ENCODE measurements around the gene RNF114. TPM values are rescaled to one million over a fixed set of nuclear protein-coding genes. Genes with fewer than 3 reads are reported as not detected.

Gene RNF114
- total RNA-seq, 4 donors from 2014 or later = 65.2 to 142 (median 78.1) TPM

DNA sequence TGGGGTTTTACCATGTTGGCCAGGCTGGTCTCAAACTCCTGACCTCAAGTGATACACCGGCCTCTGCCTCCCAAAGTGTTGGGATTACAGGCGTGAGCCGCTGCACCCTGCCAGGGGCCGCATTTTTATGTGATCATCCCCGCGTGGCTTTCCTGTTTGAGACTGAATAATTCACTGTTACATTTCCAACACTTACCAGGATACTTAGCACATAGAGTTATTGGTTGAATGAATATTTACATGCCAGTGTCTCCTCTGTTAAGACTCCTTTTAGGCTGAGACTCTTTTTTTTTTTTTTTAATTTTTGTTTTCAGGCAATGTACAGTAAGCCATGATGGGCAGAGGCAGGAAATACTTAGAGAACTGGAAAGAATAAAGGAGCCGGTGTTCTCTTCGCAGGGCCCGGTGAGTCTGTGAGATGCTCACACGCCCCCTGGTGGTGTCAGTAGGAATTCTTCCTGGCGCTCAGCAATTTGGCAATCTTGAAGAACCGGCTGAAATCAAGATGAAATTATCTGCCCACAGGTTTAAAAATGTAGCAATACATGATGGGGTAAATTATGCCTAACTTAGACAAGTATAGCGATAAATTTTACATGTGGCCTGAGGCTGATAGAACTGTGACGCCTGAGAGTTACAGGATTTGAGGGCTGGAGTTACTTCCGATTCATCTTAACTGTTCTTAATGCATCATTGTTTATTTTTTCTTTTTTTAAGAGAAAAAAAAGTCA, 7.6 kb upstream of the RNF114 start:
- peak; percentile 97 for DNase-seq (ENCODE audit: extremely low spot score)
- Histone ChIP-seq H3K27ac (replicated peaks in 1 of 4) (peak overlapping the region; percentile 51 to 71 (median 54)), H3K36me3 (no peaks in the 10 kb centered on the region), H3K27me3 (no peaks in the 10 kb centered on the region), H3K4me3 (peak overlapping the region in 1 of 4 donors; percentile 8), H3K4me1 (peaks cover 4 to 13% (median 11%) of the 10 kb centered on the region in 4 donors), H3K9me3 (no peaks in the 10 kb centered on the region)
- peak; percentile 89 to 96 (median 92) for TF ChIP-seq CTCF (IDR thresholded peaks at IDR 0.05)
- no peak for TF ChIP-seq EP300 (IDR thresholded peaks at IDR 0.05)
- no peak for TF ChIP-seq POLR2A (IDR thresholded peaks at IDR 0.05; ENCODE audit: low read depth)
- intact Hi-C loops (cut with DNase I) = no loop called here
- WGBS = 6% methylated on average over 15 of the region's 15 CpGs

DNA sequence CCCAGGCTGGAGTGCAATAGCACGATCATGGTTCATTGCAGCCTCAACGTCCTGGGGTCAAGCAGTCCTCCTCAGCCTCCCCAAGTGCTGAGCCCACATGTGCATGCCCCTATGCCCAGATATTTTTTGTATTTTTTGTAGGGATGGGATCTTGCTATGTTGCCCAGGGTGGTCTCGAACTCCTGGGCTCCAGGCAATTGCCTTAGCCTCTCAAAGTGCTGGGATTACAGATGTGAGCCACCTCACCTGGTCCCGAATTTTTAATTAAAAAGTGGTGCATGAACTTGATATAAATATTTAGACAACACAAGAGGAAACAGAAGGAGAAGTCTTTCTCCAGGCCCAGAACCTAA, 7.1 kb upstream of the RNF114 start:
- no peak for DNase-seq (ENCODE audit: extremely low spot score)
- Histone ChIP-seq H3K27ac (replicated peaks in 1 of 4) (peak overlapping the region in 3 of 4 donors; percentile 51 to 71 (median 53)), H3K4me3 (peak overlapping the region in 1 of 4 donors; percentile 8), H3K27me3 (no peaks in the 10 kb centered on the region), H3K4me1 (peaks cover 4 to 13% (median 11%) of the 10 kb centered on the region in 4 donors), H3K9me3 (no peaks in the 10 kb centered on the region), H3K36me3 (no peaks in the 10 kb centered on the region)
- intact Hi-C loops (cut with DNase I) = no loop called here
- TF ChIP-seq CTCF (IDR thresholded peaks at IDR 0.05) (no peak), POLR2A (IDR thresholded peaks at IDR 0.05; ENCODE audit: low read depth) (no peak), EP300 (IDR thresholded peaks at IDR 0.05) (no peak), POLR2AphosphoS5 (IDR thresholded peaks at IDR 0.05) (no peak)
- WGBS = 36% methylated on average over 4 of the region's 4 CpGs

GRCh38 chr20:49935746-49936152, 448 bp upstream of the RNF114 start:
- Histone ChIP-seq H3K4me3 (peak overlapping the region; percentile 71 to 99 (median 92)), H3K36me3 (peaks cover 0 to 14% (median 5%) of the 10 kb centered on the region in 4 donors), H3K9me3 (no peaks in the 10 kb centered on the region), H3K4me1 (peaks cover 34 to 49% (median 44%) of the 10 kb centered on the region in 4 donors), H3K27ac (replicated peaks in 1 of 4) (peak overlapping the region; percentile 89 to 98 (median 94)), H3K27me3 (no peaks in the 10 kb centered on the region)
- intact Hi-C loops (cut with DNase I) = no loop called here
- TF ChIP-seq CTCF (IDR thresholded peaks at IDR 0.05) (no peak), POLR2AphosphoS5 (IDR thresholded peaks at IDR 0.05) (no peak), POLR2A (IDR thresholded peaks at IDR 0.05; ENCODE audit: low read depth) (no peak), EP300 (IDR thresholded peaks at IDR 0.05) (no peak)
- no peak for DNase-seq (ENCODE audit: extremely low spot score)
- 19% methylated on average over 21 of the region's 21 CpGs for WGBS

GRCh38 chr20:49937027-49937929, 1.1 kb downstream of the RNF114 start:
- Histone ChIP-seq H3K9me3 (no peaks in the 10 kb centered on the region), H3K4me1 (peaks cover 34 to 63% (median 56%) of the 10 kb centered on the region in 4 donors), H3K4me3 (peak overlapping the region; percentile 71 to 99 (median 92)), H3K27me3 (no peaks in the 10 kb centered on the region), H3K27ac (replicated peaks in 1 of 4) (peak overlapping the region; percentile 89 to 98 (median 94)), H3K36me3 (peaks cover 0 to 29% (median 18%) of the 10 kb centered on the region in 4 donors)
- intact Hi-C loops (cut with DNase I) = no loop called here
- DNase-seq (ENCODE audit: extremely low spot score) = no peak
- TF ChIP-seq EP300 (IDR thresholded peaks at IDR 0.05) = no peak
- no peak for TF ChIP-seq CTCF (IDR thresholded peaks at IDR 0.05)
- TF ChIP-seq POLR2AphosphoS5 (IDR thresholded peaks at IDR 0.05) = no peak
- no peak for TF ChIP-seq POLR2A (IDR thresholded peaks at IDR 0.05; ENCODE audit: low read depth)
- 26% methylated on average over 12 of the region's 12 CpGs for WGBS
